Spleen (tissue), 7 donors: ENCODE results near the gene CD40.

Source experiments
- POLR2AphosphoS5 ChIP-seq, 3 donors: sonication (generic); formaldehyde crosslinking; IDR thresholded peaks; one replicate each; pipeline ENCODE4 v1.5.1; 2017; ENCODE audit warnings: antibody characterized with exemption in 3 of 3
- TF ChIP-seq, protein P1 (sequence below), 11 experiments: fragments of 200-600 bp in 7 of 11; fragments of 450-650 bp in 4 of 11; sonication (generic) in 4 of 11; IDR thresholded peaks in 8 of 11; conservative IDR thresholded peaks in 3 of 11; 1 replicate in 7 of 11; 2 replicates in 4 of 11; pipeline versions ENCODE4 v1.4.0 to v1.8.0; 2016 to 2021; ENCODE audit warnings: antibody characterized with exemption in 11 of 11, inconsistent platforms in 4 of 11, mild to moderate bottlenecking in 1 of 11
- donor health status: DM: no; HTN: no; CAD: no; lungs with moderate emphysema.
- donor health status: DM: no; HTN: no; CAD: no.
- donor health status: DM: no; HTN: no; CAD: no.

GRCh38 chr20:46131396-46131795 is 13.3 kb downstream of the CD40 start:
- TF ChIP-seq, protein P1, sequence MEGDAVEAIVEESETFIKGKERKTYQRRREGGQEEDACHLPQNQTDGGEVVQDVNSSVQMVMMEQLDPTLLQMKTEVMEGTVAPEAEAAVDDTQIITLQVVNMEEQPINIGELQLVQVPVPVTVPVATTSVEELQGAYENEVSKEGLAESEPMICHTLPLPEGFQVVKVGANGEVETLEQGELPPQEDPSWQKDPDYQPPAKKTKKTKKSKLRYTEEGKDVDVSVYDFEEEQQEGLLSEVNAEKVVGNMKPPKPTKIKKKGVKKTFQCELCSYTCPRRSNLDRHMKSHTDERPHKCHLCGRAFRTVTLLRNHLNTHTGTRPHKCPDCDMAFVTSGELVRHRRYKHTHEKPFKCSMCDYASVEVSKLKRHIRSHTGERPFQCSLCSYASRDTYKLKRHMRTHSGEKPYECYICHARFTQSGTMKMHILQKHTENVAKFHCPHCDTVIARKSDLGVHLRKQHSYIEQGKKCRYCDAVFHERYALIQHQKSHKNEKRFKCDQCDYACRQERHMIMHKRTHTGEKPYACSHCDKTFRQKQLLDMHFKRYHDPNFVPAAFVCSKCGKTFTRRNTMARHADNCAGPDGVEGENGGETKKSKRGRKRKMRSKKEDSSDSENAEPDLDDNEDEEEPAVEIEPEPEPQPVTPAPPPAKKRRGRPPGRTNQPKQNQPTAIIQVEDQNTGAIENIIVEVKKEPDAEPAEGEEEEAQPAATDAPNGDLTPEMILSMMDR (IDR thresholded peaks at IDR 0.05 in 8 of 11, conservative IDR thresholded peaks at IDR 0.05 in 3 of 11): no peak
- no peak for TF ChIP-seq POLR2AphosphoS5 (IDR thresholded peaks at IDR 0.05)
